Measurements from ENCODE around the gene CASP8AP2.
"Not testable (repeated sequence)": the region's sequence is repeated elsewhere in the genome, so short reads cannot be mapped to it uniquely, and the experiment has no call there.

CASP8AP2 gene

GRCh38 chr6:89830170-89830809 lies 610 bp downstream of the CASP8AP2 start:
- no peak for DNase-seq (ENCODE audit: low spot score)
- TF ChIP-seq CTCF (IDR thresholded peaks at IDR 0.05; ENCODE audit: extremely low read depth, insufficient read depth, missing control alignments): no peak

DNA sequence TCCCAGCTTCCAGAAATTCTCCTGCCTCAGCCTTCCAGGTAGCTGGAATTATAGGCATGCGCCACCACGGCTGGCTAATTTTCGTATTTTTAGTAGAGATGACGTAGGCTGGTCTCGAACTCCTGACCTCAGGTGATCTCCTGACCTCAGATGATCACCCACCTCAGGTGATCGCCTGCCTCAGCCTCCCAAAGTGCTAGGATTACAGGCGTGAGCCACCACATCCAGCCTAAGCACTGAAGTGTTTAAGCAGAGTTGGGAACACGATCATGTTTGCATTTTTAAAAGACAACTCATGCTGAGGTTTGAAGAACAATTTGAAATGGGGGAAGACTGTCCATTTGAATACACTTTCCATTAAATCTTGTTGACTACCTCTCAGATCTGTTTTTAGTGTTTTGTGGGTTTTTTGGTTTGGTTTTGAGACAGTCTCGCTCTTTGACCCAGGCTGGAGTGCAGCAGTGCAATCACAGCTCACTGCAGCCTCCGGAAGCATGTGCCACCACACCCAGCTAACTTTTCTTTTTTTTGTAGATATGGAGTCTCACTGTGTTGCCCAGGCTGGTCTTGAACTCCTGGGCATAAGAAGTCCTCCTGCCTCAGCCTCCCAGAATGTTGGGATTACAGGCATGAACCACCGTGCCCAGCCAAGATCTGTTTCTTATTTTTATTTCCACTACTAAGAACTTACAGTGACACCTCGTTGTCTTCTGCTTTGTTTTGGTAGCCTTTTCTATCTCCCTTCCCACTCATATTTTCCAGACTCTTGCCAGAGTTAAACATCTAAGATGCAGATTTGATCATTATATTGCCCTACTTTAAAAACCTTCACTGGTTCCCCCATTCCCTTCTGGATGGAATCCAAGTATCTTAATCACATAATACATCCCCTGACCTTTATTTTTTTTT lies 5.5 kb downstream of the CASP8AP2 start:
- DNase-seq (ENCODE audit: low spot score): peak; percentile 37
- in situ Hi-C loops (cut with MboI; ENCODE audit: low pct_unique_long_range_greater_than_20kb, low sequenced_read_pairs, unreplicated experiment): no loop called here
- no peak for TF ChIP-seq CTCF (IDR thresholded peaks at IDR 0.05; ENCODE audit: extremely low read depth, insufficient read depth, missing control alignments)

More at GRCh38 chr6:89830170-89830809, 610 bp downstream of the CASP8AP2 start:
- in situ Hi-C loops (cut with MboI; ENCODE audit: low pct_unique_long_range_greater_than_20kb, low sequenced_read_pairs, unreplicated experiment): no loop called here

GRCh38 chr6:89836639-89837222 lies 7.1 kb downstream of the CASP8AP2 start:
- no peak for TF ChIP-seq CTCF (IDR thresholded peaks at IDR 0.05; ENCODE audit: extremely low read depth, insufficient read depth, missing control alignments)
- in situ Hi-C loops (cut with MboI; ENCODE audit: low pct_unique_long_range_greater_than_20kb, low sequenced_read_pairs, unreplicated experiment): no loop called here
- no peak for DNase-seq (ENCODE audit: low spot score)

GRCh38 chr6:89840538-89840937 lies 10.9 kb downstream of the CASP8AP2 start:
- in situ Hi-C loops (cut with MboI; ENCODE audit: low pct_unique_long_range_greater_than_20kb, low sequenced_read_pairs, unreplicated experiment): no loop called here
- no peak for DNase-seq (ENCODE audit: low spot score)
- no peak for TF ChIP-seq CTCF (IDR thresholded peaks at IDR 0.05; ENCODE audit: extremely low read depth, insufficient read depth, missing control alignments)

GRCh38 chr6:89842228-89842627 lies 12.5 kb downstream of the CASP8AP2 start:
- DNase-seq (ENCODE audit: low spot score): no peak
- TF ChIP-seq CTCF (IDR thresholded peaks at IDR 0.05; ENCODE audit: extremely low read depth, insufficient read depth, missing control alignments): no peak
- in situ Hi-C loops (cut with MboI; ENCODE audit: low pct_unique_long_range_greater_than_20kb, low sequenced_read_pairs, unreplicated experiment): no loop called here

GRCh38 chr6:89843070-89843469 lies 13.4 kb downstream of the CASP8AP2 start:
- DNase-seq (ENCODE audit: low spot score): no peak
- in situ Hi-C loops (cut with MboI; ENCODE audit: low pct_unique_long_range_greater_than_20kb, low sequenced_read_pairs, unreplicated experiment): no loop called here
- TF ChIP-seq CTCF (IDR thresholded peaks at IDR 0.05; ENCODE audit: extremely low read depth, insufficient read depth, missing control alignments): no peak

GRCh38 chr6:89847513-89847912 lies 17.8 kb downstream of the CASP8AP2 start:
- in situ Hi-C loops (cut with MboI; ENCODE audit: low pct_unique_long_range_greater_than_20kb, low sequenced_read_pairs, unreplicated experiment); DNase-seq (ENCODE audit: low spot score): not testable (repeated sequence)
